GM21381 (cell line): Measurements from ENCODE around the gene ZBTB7B.
"Not testable (repeated sequence)": the region's sequence is repeated elsewhere in the genome, so short reads cannot be mapped to it uniquely, and the experiment has no call there.

ENCODE experiments used
- ATAC-seq: cut with Tn5 transposase; IDR thresholded peaks from one replicate; pipeline ENCODE4 v1.9.1; 2021; ENCODE audit warnings: mild to moderate bottlenecking, moderate library complexity; ENCODE audit not compliant: unreplicated experiment

Gene ZBTB7B

DNA sequence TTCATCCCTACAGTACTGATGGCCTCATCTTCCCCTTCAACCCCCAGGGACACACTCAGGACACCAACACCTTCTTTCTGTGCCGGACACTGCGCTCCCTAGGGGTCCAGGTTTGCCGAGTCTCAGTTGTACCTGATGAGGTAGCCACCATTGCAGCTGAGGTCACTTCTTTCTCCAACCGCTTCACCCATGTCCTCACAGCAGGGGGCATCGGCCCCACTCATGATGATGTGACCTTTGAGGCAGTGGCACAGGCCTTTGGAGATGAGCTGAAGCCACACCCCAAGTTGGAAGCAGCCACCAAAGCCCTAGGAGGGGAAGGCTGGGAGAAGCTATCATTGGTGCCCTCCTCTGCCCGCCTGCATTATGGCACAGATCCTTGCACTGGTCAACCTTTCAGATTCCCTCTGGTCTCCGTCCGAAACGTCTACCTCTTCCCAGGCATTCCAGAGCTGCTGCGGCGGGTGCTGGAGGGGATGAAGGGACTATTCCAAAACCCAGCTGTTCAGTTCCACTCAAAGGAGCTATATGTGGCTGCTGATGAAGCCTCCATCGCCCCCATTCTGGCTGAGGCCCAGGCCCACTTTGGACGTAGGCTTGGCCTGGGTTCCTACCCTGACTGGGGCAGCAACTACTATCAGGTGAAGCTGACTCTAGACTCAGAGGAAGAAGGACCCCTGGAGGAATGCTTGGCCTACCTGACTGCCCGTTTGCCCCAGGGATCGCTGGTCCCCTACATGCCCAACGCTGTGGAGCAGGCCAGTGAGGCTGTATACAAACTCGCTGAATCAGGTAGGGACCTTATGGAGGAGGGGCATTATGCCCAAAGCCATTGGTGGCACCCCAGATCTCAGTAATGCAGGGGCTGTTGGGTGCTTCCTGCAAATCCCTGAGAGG lies 14.3 kb upstream of the ZBTB7B start:
- ATAC-seq: no peak

DNA sequence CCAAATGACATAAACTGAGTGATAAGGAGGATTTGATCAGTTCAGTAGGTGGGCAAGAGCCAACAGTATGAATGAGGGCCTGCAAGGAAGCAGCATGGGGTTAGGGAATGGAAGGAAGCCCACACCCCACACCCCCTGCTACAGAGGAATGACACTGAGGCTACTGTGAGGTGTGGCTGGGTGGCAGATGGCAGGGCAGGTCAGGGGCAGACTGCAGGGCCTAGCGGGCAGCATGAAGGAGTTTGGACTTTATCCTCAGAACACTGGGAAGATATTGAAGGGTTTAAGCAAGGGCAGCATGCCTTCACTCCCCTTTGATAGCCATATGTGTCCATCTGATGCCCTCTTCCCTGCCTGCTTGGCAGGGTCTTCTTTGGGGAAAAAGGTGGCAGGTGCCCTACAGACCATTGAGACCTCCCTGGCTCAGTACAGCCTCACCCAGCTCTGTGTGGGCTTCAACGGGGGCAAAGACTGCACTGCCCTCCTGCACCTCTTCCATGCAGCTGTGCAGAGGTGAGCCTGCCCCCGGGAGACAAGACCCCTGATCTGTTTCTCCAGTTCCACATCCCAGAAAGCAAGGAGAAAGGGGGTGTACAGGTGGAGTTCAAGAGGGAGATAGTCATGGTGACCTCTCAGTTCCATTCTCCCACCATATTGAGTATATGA lies 13.3 kb upstream of the ZBTB7B start:
- ATAC-seq: no peak

DNA sequence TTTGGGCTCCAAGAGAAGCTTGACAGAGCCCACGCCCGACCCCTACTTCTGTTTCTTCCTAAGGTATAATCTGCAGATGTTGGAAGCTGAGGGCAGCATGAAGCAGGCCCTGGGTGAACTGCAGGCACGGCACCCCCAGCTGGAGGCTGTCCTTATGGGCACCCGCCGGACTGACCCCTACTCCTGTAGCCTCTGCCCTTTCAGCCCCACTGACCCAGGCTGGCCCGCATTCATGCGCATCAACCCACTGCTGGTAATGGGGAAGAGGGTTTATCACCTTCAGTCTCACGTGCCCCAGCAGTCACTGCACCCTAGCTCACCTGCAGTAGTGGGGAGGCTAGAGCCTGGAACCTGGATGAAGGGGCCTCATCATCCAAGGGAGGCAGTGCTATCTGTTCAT lies 12.3 kb upstream of the ZBTB7B start:
- no peak for ATAC-seq

DNA sequence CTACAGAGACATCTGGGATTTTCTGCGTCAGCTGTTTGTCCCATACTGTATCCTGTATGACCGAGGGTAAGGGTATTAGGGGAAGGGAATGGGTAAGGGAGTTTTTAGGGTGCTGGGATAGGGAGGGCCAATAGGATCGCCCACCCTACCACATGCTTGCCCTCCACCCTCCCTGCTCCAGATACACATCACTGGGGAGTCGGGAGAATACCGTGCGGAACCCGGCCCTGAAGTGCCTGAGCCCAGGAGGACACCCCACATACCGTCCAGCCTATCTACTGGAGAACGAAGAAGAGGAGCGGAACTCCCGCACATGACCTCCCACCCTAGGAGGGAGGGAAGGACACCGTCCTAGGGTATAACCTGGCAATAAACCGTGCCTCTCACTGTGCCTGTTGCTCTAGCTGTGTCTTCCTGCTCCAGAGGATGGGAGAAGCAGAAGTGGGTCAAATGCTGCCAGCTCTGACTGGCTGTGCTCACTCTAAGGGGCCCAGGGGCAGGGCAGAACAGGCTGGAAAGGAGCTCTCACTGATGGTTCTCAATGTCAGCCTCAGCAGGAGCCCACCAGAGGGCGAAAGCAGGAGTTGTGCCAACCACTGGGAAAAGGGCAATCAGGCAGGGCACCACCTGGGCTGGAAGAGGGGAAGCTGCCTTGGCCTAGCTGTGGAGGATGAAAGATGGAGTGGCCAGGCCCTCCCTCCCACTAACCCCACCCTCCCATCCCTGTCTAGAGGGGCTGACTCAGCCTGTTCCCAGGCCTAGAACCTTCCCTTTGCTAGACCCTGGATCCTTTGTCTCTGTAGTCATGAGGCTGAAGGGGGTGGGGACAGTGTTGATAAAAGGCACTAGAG lies 9.7 kb upstream of the ZBTB7B start:
- ATAC-seq: no peak

DNA sequence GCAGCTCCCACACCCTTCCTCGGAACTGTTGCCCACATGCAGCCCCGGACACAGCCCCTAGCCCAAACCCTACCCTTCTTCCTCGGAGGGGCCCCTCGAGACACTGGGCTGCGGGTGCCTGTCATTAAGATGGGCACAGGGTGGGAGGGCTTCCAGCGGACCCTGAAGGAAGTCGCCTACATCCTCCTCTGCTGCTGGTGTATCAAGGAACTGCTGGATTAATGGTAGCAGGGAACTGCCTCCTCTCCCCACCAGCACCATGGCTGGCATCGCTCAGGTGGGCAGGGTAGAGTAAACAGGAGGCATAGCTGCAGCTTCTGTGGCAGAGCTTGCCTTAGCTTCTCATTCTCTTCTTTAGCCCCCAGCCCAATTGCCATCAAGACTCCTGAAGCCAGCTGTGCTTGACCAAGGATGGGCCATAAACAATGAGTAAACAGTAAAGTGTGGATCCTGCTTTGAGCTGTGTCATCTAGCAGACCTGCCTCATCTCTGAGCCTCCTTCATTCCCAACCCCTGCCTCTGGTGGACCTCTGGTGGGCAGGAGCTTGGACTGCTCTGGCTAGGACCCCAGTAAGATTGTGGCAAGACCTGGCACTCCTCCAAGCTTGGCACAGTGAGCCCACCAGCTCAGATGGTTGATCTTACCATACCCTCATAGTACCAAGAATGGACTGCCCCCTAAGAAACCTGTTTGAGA lies 8.9 kb upstream of the ZBTB7B start, which contains the start of gene LENEP:
LENEP (plus strand) TSS at position 15 of the 697 bp plus-strand sequence; CDS start at position 37, 22 bp downstream.
- ATAC-seq: no peak

DNA sequence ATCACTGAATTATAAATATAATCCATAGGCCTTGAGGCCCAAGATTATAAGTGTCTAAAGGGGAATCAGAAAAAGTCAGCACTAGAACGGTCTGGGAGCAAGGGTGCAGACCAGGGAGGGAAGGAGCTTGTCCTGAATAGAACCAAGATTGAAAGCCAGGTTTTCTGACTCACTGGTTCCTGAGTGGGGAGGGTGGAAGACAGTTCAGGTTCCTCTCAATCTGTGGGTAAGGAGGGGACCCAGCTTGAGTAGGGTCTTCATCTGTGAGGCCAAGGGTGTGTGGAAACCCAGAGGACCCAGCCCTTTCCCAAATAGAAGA lies 8.4 kb upstream of the ZBTB7B start:
- no peak for ATAC-seq

DNA sequence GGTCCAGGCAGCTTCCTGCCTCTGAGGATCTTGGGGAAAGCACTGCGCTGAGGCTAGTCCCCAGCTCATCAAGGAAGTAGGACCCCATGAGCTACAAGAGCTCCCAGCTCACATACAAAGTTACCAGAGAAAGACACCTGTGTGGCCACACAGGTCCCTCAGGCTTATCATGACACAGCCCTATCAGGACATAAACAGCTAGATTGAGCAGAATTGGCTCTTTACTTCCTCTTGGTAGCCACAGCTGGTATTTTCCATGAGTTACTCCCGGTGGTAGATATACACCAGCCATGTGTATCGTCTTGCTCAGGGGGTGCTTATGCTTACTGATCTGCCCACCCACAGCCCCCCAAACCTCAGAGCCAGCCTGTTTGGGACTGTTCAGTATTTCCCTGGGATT lies 8.0 kb upstream of the ZBTB7B start:
- no peak for ATAC-seq

DNA sequence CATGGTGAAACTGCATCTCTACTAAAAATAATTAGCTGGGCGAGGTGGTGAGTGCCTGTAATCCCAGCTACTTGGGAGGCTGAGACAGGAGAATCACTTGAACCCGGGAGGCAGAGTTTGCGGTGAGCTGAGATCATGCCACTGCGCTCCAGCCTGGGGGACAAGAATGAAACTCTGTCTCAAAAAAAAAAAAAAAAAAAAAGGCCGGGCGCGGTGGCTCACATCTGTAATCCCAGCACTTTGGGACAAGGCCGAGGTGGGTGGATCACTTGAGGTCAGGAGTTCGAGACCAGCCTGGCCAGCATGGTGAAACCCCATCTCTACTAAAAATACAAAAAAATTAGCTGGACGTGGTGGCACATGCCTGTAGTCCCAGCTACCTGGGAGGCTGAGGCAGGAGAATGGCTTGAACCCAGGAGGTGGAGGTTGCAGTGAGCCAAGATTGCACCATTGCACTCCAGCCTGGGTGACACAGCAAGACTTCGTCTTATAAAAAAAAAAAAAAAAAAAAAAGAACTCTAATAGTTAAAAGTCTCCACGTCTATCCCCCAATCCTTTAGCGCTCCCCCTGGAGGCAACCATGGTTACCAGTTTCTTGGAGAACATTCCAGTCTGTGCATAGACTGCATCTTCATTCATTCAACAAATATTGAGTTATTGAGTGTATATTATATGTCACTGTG lies 7.2 kb upstream of the ZBTB7B start:
- not testable (repeated sequence) for ATAC-seq

DNA sequence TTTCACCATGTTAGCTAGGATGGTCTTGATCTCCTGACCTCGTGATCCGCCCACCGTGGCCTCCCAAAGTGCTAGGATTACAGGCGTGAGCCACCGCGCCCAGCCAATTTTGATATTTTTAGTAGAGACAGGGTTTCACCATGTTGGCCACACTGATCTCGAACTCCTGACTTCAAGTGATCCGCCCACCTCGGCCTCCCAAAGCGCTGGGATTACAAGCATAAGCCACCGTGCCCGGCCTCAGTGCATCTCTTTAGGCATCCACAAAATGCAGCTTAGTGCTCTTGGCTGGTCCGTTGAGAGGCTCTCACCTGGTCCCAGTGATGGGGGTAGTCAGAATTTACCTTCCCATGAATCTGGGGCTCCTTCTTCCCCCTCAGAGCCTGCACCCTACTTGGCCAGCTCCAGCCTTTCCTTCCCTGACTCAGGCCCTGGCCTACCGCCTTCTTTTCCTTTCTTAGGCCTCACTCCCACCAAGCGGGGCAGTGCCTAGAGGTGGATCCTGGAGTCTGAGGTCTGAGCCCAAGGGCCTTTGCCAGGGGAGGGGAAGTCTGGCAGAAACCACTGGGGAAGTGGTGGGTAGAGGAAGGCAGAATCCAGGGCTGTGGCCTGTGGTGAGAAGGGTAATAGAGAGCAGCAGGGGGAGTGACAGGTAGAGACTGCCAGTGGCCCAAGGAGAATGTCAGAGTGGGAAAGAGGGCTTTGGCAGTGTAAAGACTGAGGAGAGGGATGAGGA lies 5.5 kb upstream of the ZBTB7B start:
- ATAC-seq: no peak

DNA sequence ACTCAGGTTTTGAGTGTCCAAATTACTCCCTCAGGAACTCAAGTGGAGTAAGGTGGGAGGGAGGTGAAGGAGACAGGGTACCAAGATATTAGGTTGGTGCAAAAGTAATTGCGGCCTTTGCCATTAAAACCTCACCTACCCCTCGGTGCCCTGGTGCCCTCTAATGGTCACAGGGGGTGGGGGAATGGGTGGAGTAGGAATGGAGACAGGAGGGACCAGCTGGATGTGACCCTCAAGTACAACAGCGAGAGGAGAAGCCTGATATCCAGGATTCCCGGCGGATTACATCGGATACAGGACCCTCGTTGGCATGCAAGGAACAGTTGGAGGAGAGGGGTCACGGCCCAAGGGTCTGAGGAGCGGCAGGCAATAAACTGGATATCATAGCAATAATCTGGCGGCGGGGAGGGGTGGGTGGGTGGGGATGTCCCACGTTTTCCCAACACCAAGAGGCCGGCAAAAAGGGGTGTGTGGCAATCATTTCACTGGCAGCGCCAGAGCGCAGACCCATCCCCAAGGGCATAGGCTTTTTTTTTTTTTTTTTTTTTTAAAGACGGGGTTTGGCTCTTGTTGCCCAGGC lies 4.3 kb upstream of the ZBTB7B start:
- ATAC-seq: no peak

DNA sequence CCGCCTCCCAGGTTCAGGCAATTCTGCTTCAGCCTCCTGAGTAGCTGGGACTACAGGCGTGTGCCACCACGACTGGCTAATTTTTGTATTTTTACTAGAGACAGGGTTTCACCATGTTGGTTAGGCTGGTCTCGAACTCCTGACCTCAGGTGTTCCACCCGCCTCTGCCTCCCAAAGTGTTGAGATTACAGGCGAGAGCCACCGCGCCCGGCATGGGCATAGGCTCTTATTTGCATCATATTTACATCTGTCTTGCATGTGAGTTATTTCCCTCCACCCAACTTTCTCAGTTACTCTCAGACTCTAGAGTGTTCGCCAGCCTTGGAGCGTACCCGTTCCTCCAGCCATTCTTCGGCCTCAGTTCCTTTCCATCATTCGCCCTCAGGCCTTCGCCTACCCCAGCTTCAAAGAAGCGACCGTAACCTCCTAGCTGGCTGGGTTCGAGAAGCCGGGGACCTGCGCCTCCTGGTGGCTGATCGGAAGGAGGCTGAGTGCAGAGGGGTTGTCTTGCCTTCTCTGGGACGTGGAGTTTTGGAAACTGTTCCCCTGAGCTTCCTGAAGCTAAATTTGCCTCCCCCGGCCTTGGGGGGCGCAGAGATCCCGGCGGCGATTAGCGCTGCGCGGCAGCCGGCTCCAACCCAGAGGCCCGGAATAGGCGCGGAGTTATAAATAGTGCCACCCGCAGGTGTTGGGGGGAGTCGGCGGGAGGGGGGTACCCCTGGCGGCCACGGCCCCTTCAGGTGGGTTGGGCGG lies 3.6 kb upstream of the ZBTB7B start:
- no peak for ATAC-seq

DNA sequence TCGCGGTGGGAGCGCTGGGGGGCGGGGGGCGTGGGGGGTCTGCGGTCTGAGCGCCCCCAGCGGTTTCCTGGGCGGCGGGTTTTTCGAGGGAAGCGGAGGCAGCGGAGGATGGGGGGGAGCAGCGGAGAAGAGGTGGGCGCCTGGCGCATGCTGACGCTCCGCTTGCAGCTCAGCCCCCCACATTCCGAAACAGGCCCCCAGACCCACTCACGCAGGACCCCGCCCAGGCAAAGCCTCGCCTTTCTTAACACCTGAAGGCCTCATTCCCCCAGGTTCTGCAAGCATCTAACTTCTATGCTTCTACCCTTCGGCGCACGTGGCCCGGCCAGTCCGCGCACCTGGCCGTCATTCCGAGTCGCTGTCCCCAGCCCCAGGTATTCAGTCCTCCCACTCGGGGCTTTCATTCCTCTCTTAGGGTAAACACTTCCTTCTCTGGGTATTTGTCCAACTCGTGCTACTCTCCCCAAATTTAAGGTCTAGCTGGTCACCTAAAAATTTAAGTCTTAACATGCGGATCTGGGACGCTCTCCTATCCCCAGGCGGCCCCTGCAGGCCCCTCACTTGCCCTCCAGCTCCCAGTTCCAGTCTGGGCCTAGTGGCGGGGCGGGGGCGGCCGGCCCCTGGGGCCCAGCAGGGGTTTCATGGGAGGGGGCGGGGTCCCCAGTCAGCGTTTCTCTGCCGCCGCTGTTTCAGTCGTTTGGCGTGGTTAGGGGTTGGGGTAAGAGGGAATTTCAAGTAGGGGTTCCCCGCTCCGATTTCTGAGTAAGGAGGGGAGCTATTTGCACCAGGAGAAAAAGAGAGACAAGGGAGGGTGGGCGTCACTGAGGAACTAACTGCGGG lies 2.8 kb upstream of the ZBTB7B start:
- no peak for ATAC-seq

DNA sequence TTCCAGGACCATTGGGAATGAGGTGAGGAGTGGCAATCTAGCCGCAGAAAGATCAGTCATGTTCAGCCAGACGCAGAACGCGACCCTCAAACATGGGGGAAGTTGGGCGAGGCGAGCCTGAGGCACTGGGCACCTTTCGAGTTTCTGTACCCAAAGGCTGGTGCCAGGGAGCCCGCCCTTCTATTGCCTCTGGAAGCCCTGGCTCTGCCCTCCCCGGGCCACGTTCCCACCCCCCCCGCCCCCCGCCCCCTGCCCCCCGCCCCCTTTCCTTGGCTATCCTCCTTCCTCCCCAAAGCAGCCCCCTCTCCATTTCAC lies 2.2 kb upstream of the ZBTB7B start:
- no peak for ATAC-seq

DNA sequence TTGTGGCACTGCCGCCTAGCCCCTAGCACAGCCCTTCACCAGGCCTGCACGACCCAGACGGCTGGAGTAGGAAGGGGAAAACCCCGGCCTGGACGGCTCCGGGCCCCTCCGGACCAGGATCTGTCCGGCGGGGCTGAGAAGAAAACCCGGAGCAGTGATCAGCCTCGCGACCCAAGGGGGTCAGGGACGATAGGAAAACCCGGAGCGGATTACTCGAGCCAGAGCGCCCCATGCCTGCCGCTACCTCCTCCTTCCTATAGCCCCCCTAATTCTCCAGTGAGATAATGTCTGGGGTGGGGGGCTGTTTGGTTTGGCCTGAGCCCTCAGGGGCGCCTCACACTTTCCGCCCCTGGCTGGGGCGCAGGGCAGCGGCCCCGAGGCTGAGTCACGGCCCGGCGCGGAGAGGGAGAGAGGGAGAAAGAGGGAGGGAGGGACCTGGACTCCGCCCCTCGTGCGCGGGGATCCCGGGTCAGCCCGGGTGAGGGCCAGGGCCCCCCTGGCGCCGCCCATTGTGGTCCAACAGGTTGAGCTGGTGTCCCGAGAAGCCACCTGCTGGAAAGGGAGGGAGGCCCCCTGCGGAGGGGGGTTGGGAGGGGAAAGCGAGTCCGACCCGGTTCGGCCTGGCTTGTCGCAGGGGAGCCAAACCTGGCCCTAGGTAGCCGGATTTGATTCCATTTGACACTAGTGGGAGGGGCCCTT lies 1.7 kb upstream of the ZBTB7B start:
- peak; percentile 34 for ATAC-seq

DNA sequence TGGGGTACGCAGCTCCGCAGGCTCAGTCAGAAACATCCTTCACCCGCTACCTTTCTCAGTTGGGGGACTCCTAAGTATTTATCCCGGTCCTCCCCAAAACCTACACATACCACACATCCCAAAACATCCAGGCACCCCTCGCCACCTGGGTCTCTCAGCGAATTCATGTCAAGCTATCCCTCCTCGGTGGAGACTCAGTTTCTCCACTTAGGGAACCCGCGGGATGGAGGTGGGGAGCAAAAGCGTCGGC lies 1.3 kb upstream of the ZBTB7B start:
- no peak for ATAC-seq

DNA sequence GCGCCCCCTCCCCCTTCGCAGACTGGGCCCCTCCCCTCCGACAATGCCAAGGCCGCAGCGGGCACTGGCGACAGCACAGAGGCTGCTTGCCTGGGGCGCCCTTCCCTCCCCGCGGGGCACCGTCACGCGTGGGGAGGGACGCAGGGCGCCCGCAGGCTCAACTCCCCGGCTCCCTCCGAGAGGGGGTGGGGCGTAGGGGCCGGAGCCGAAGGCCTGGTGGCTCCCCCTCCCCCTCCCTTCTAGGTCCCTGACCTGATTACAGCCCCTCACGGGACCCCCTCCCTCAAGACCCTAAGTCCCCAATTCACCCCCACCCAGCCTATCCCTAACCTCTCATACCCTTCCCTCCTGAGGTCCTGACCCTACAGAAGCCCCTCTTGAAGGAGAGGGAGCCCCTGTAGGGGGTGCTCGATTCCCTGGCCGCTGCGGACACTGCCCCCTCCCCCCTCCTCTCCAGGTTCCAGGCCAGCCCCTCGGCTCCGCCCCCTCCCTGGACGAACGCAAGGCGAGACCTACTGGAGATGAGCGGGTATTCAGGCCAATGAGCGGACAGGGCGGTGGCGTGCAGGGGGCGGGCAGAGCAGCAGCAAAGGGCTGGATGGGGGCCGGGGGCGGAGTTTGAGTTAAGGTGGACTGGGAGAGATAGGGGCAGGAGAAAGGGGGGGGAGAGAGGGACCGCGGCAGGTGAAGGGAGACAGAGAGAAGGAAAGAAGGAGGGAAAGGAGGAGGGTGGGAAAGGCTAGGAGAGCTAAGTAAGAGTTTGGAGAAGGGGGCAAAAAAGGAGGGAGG lies 733 bp upstream of the ZBTB7B start:
- ATAC-seq: peak; percentile 49
